ENCODE data around the gene ATG9A. TPM values are rescaled to one million over a fixed set of nuclear protein-coding genes. Genes with fewer than 3 reads are reported as not detected.

ATG9A gene
- total RNA-seq, 3 donors from 2014 or later = 29.7 to 31.4 (median 31.4) TPM

GRCh38 chr2:219247678-219248642 is 18.5 kb upstream of the ATG9A start:
- ATAC-seq = peak; percentile 57 to 66
- peak overlapping the region; percentile 62 for H3K4me3 Mint-ChIP-seq
- no peaks in the 10 kb centered on the region for H3K27me3 Mint-ChIP-seq (ENCODE audit: low read depth)
- peak; percentile 63 for DNase-seq
- peaks cover 30% of the 10 kb centered on the region for H3K36me3 Mint-ChIP-seq (ENCODE audit: insufficient read depth)
- peaks cover 80% of the 10 kb centered on the region for H3K4me1 Mint-ChIP-seq (ENCODE audit: low read depth)
- H3K9me3 Mint-ChIP-seq = no peaks in the 10 kb centered on the region

- H3K4me1 Mint-ChIP-seq (ENCODE audit: low read depth) = peaks cover 70% of the 10 kb centered on the region
- H3K4me3 Mint-ChIP-seq = peak overlapping the region; percentile 97
- no peaks in the 10 kb centered on the region for H3K9me3 Mint-ChIP-seq
- DNase-seq (no peak), ATAC-seq (no peak)
- peaks cover 24% of the 10 kb centered on the region for H3K36me3 Mint-ChIP-seq (ENCODE audit: insufficient read depth)
- no peaks in the 10 kb centered on the region for H3K27me3 Mint-ChIP-seq (ENCODE audit: low read depth)
These were observed 17.1 kb upstream of the ATG9A start for GRCh38 chr2:219246559-219246958.

- H3K27me3 Mint-ChIP-seq (ENCODE audit: low read depth) = no peaks in the 10 kb centered on the region
- no peak for DNase-seq
- no peaks in the 10 kb centered on the region for H3K9me3 Mint-ChIP-seq
- peaks cover 63% of the 10 kb centered on the region for H3K4me1 Mint-ChIP-seq (ENCODE audit: low read depth)
- peaks cover 18% of the 10 kb centered on the region for H3K36me3 Mint-ChIP-seq (ENCODE audit: insufficient read depth)
- ATAC-seq = peak in 1 of 2 donors; percentile 9
- H3K4me3 Mint-ChIP-seq = peak overlapping the region; percentile 97
These were observed 16.4 kb upstream of the ATG9A start for GRCh38 chr2:219245899-219246230.

- Mint-ChIP-seq H3K4me3 (peak within 1 kb of the TSS; percentile 97), H3K4me1 (ENCODE audit: low read depth) (peaks cover 57% of the 10 kb centered on the region), H3K27me3 (ENCODE audit: low read depth) (no peaks in the 10 kb centered on the region), H3K36me3 (ENCODE audit: insufficient read depth) (peaks cover 13% of the 10 kb centered on the region), H3K9me3 (no peaks in the 10 kb centered on the region)
- DNase-seq (peak; percentile 84), ATAC-seq (peak; percentile 77 to 78)
These were observed 15.9 kb upstream of the ATG9A start, which contains the start of the genes GLB1L and STK16 for GRCh38 chr2:219245148-219245898. Gene GLB1L (minus strand): TSS chr2:219245444. CDS start chr2:219243573, 1,871 bp downstream. Gene STK16 (plus strand): TSS chr2:219245479. CDS start chr2:219246000, 521 bp downstream.

GRCh38 chr2:219244789-219245147 is 15.3 kb upstream of the ATG9A start:
- H3K27me3 Mint-ChIP-seq (ENCODE audit: low read depth) = no peaks in the 10 kb centered on the region
- peaks cover 52% of the 10 kb centered on the region for H3K4me1 Mint-ChIP-seq (ENCODE audit: low read depth)
- peak overlapping the region; percentile 97 for H3K4me3 Mint-ChIP-seq
- H3K36me3 Mint-ChIP-seq (ENCODE audit: insufficient read depth) = peaks cover 11% of the 10 kb centered on the region
- DNase-seq (no peak), ATAC-seq (no peak)
- no peaks in the 10 kb centered on the region for H3K9me3 Mint-ChIP-seq

- H3K36me3 Mint-ChIP-seq (ENCODE audit: insufficient read depth) = peaks cover 5% of the 10 kb centered on the region
- no peak for DNase-seq
- H3K27me3 Mint-ChIP-seq (ENCODE audit: low read depth) = no peaks in the 10 kb centered on the region
- peaks cover 37% of the 10 kb centered on the region for H3K4me1 Mint-ChIP-seq (ENCODE audit: low read depth)
- H3K4me3 Mint-ChIP-seq = peak overlapping the region; percentile 41
- no peaks in the 10 kb centered on the region for H3K9me3 Mint-ChIP-seq
- no peak for ATAC-seq
These were observed 13.9 kb upstream of the ATG9A start for GRCh38 chr2:219243291-219243761.

GRCh38 chr2:219234331-219234730 is 4.9 kb upstream of the ATG9A start:
- no peaks in the 10 kb centered on the region for H3K9me3 Mint-ChIP-seq
- ATAC-seq (no peak), DNase-seq (no peak)
- no peaks in the 10 kb centered on the region for H3K27me3 Mint-ChIP-seq (ENCODE audit: low read depth)
- no peak overlapping the region for H3K4me3 Mint-ChIP-seq
- H3K4me1 Mint-ChIP-seq (ENCODE audit: low read depth) = peaks cover 36% of the 10 kb centered on the region
- peaks cover 45% of the 10 kb centered on the region for H3K36me3 Mint-ChIP-seq (ENCODE audit: insufficient read depth)

- Mint-ChIP-seq H3K9me3 (no peaks in the 10 kb centered on the region), H3K36me3 (ENCODE audit: insufficient read depth) (peaks cover 30% of the 10 kb centered on the region), H3K4me1 (ENCODE audit: low read depth) (peaks cover 58% of the 10 kb centered on the region), H3K27me3 (ENCODE audit: low read depth) (no peaks in the 10 kb centered on the region), H3K4me3 (peak overlapping the region; percentile 94)
- peak; percentile 22 to 26 for ATAC-seq
- no peak for DNase-seq
These were observed 664 bp upstream of the ATG9A start for GRCh38 chr2:219230059-219230540.

- Mint-ChIP-seq H3K4me1 (ENCODE audit: low read depth) (peaks cover 52% of the 10 kb centered on the region), H3K4me3 (peak overlapping the region; percentile 94), H3K36me3 (ENCODE audit: insufficient read depth) (peaks cover 32% of the 10 kb centered on the region), H3K27me3 (ENCODE audit: low read depth) (no peaks in the 10 kb centered on the region), H3K9me3 (no peaks in the 10 kb centered on the region)
- ATAC-seq = no peak
- no peak for DNase-seq
These were observed 528 bp downstream of the ATG9A start for GRCh38 chr2:219228911-219229304.

GRCh38 chr2:219228041-219228910 is 1.2 kb downstream of the ATG9A start:
- no peaks in the 10 kb centered on the region for H3K27me3 Mint-ChIP-seq (ENCODE audit: low read depth)
- DNase-seq (no peak), ATAC-seq (no peak)
- no peaks in the 10 kb centered on the region for H3K9me3 Mint-ChIP-seq
- peaks cover 52% of the 10 kb centered on the region for H3K4me1 Mint-ChIP-seq (ENCODE audit: low read depth)
- H3K4me3 Mint-ChIP-seq = peak overlapping the region; percentile 94
- peaks cover 32% of the 10 kb centered on the region for H3K36me3 Mint-ChIP-seq (ENCODE audit: insufficient read depth)

GRCh38 chr2:219225350-219225749 is 4.1 kb downstream of the ATG9A start:
- H3K36me3 Mint-ChIP-seq (ENCODE audit: insufficient read depth) = peaks cover 27% of the 10 kb centered on the region
- no peak overlapping the region for H3K4me3 Mint-ChIP-seq
- H3K9me3 Mint-ChIP-seq = no peaks in the 10 kb centered on the region
- no peak for ATAC-seq
- DNase-seq = no peak
- no peaks in the 10 kb centered on the region for H3K27me3 Mint-ChIP-seq (ENCODE audit: low read depth)
- H3K4me1 Mint-ChIP-seq (ENCODE audit: low read depth) = peaks cover 28% of the 10 kb centered on the region

GRCh38 chr2:219223831-219224610 is 5.4 kb downstream of the ATG9A start:
- no peaks in the 10 kb centered on the region for H3K27me3 Mint-ChIP-seq (ENCODE audit: low read depth)
- no peak overlapping the region for H3K4me3 Mint-ChIP-seq
- peaks cover 27% of the 10 kb centered on the region for H3K4me1 Mint-ChIP-seq (ENCODE audit: low read depth)
- peaks cover 27% of the 10 kb centered on the region for H3K36me3 Mint-ChIP-seq (ENCODE audit: insufficient read depth)
- DNase-seq (no peak), ATAC-seq (no peak)
- H3K9me3 Mint-ChIP-seq = no peaks in the 10 kb centered on the region

- Mint-ChIP-seq H3K27me3 (ENCODE audit: low read depth) (no peaks in the 10 kb centered on the region), H3K4me3 (no peak overlapping the region), H3K4me1 (ENCODE audit: low read depth) (peaks cover 19% of the 10 kb centered on the region), H3K9me3 (no peaks in the 10 kb centered on the region), H3K36me3 (ENCODE audit: insufficient read depth) (peaks cover 27% of the 10 kb centered on the region)
- no peak for ATAC-seq
- no peak for DNase-seq
These were observed 7.4 kb downstream of the ATG9A start for GRCh38 chr2:219221957-219222518.

Measured in activated T-cell treated with anti-CD3 and anti-CD28 coated beads, Interleukin-2, amount 50 U/mL, for 4 hours (primary cell).